ENCODE measurements around the gene STMN1.

DNA sequence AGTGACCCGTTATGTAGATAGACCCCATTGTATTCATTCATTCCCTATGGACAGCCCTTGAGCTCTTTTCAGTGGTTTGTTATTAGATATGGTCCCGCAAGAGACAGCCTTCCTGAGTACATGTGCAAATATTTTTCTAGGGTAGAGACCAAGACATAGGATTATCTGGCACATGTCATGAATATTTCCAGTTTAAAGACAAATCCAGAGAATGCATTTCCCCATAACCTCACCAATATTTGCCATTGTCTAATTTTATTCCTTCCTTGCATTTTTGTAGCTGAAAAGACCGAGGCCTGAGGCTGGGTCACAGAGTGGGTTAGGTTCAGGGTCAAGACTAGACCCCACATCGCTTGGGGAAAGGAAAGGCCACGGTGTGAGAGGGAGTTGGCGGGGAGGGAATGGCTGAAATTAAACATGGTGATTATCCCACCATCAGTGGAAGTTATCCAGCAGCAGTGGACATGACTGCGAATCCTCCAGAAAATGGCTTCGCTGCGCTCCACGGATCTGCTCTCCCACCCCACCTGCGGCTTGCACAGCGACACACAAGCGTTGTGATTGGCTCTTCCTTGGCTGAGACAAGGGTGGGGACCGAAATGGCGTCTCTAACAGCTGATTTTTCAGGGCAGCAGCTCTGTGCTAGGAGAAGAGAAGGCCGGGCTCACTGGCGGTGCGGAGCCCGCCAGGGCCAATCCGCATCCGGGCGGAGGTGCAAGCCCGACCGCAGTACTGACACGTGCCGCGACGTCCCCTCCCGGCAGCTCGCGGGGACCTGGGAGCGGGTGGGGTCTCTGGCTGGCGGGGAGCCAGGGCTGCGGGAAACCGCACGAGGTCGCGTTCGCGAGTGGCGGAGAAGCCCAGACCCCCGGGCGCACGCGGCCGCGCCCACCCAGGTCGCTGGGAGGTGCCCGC is 16.1 kb upstream of the STMN1 start:
- TF ChIP-seq POLR2A (IDR thresholded peaks at IDR 0.05), result no peak
- TF ChIP-seq, protein P1, sequence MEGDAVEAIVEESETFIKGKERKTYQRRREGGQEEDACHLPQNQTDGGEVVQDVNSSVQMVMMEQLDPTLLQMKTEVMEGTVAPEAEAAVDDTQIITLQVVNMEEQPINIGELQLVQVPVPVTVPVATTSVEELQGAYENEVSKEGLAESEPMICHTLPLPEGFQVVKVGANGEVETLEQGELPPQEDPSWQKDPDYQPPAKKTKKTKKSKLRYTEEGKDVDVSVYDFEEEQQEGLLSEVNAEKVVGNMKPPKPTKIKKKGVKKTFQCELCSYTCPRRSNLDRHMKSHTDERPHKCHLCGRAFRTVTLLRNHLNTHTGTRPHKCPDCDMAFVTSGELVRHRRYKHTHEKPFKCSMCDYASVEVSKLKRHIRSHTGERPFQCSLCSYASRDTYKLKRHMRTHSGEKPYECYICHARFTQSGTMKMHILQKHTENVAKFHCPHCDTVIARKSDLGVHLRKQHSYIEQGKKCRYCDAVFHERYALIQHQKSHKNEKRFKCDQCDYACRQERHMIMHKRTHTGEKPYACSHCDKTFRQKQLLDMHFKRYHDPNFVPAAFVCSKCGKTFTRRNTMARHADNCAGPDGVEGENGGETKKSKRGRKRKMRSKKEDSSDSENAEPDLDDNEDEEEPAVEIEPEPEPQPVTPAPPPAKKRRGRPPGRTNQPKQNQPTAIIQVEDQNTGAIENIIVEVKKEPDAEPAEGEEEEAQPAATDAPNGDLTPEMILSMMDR (IDR thresholded peaks at IDR 0.05), result no peak

Data from lower leg skin (tissue), 3 donors.